Measurements from ENCODE around the gene MAPK13. TPM values are rescaled to one million over a fixed set of nuclear protein-coding genes. Genes with fewer than 3 reads are reported as not detected.

The MAPK13 gene
- total RNA-seq, 1 experiment from 2014 or later: 146 TPM

- no TSS peak for BruUV-seq (replicated peaks)
- H3K9me2 ChIP-seq (ENCODE audit: insufficient read depth): no peaks in the 10 kb centered on the region
- peaks cover 28% of the 10 kb centered on the region for H3K36me3 ChIP-seq (ENCODE audit: low read depth)
- H3K4me2 ChIP-seq: no peak overlapping the region
- no peak overlapping the region for H3K4me3 ChIP-seq
- TF ChIP-seq CTCF (conservative IDR thresholded peaks at IDR 0.05) (no peak), EZH2 (IDR thresholded peaks at IDR 0.05; ENCODE audit: low read depth) (no peak)
- no peak overlapping the region for H3K27ac ChIP-seq
- CTCF ChIA-PET: no interaction called here
- no peak overlapping the region for H2AFZ ChIP-seq
- peaks cover 55% of the 10 kb centered on the region for H3F3A ChIP-seq (ENCODE audit: insufficient read depth, low read depth)
- H3K9me3 ChIP-seq (ENCODE audit: insufficient read depth, low read depth): no peaks in the 10 kb centered on the region
- no peaks in the 10 kb centered on the region for H3K27me3 ChIP-seq (ENCODE audit: insufficient read depth, low read depth)
- no peak for DNase-seq
- intact Hi-C loops (cut with micrococcal nuclease; ENCODE audit: unreplicated experiment): no loop called here
- peaks cover 2% of the 10 kb centered on the region; the same call in 1 of the 2 replicates for H3K79me2 ChIP-seq (ENCODE audit: low read depth)
- POLR2A ChIA-PET (ENCODE audit: unreplicated experiment): no interaction called here
- H4K20me1 ChIP-seq (ENCODE audit: insufficient read depth): peaks cover 4% of the 10 kb centered on the region
- peaks cover 18% of the 10 kb centered on the region for H3K4me1 ChIP-seq (replicated peaks; ENCODE audit: insufficient read depth)
Observed at GRCh38 chr6:36139991-36140710, 9.8 kb downstream of the MAPK13 start.

- no TSS peak for BruUV-seq (replicated peaks)
- TF ChIP-seq CTCF (conservative IDR thresholded peaks at IDR 0.05) (no peak), EZH2 (IDR thresholded peaks at IDR 0.05; ENCODE audit: low read depth) (no peak)
- POLR2A ChIA-PET (ENCODE audit: unreplicated experiment): no interaction called here
- Histone ChIP-seq H3K4me2 (no peak overlapping the region), H3K36me3 (ENCODE audit: low read depth) (peaks cover 20% of the 10 kb centered on the region), H3K79me2 (ENCODE audit: low read depth) (no peaks in the 10 kb centered on the region), H3K27ac (no peak overlapping the region), H4K20me1 (ENCODE audit: insufficient read depth) (no peaks in the 10 kb centered on the region; the same call in 1 of the 2 replicates), H3F3A (ENCODE audit: insufficient read depth, low read depth) (peaks cover 60% of the 10 kb centered on the region), H3K4me1 (replicated peaks; ENCODE audit: insufficient read depth) (peaks cover 18% of the 10 kb centered on the region), H3K9me3 (ENCODE audit: insufficient read depth, low read depth) (no peaks in the 10 kb centered on the region), H3K9me2 (ENCODE audit: insufficient read depth) (no peaks in the 10 kb centered on the region), H2AFZ (no peak overlapping the region), H3K4me3 (no peak overlapping the region), H3K27me3 (ENCODE audit: insufficient read depth, low read depth) (no peaks in the 10 kb centered on the region)
- intact Hi-C loops (cut with micrococcal nuclease; ENCODE audit: unreplicated experiment): no loop called here
- DNase-seq: no peak
- CTCF ChIA-PET: no interaction called here
Observed at GRCh38 chr6:36141091-36141490, 10.8 kb downstream of the MAPK13 start.

- DNase-seq: no peak
- ChIA-PET POLR2A (ENCODE audit: unreplicated experiment) (interaction anchor here (0.7 kb wide), 1 partner anchor 47 kb away, joined by 3 read pairs; no protein-coding TSS in a partner anchor), CTCF (no interaction called here)
- Histone ChIP-seq H3K4me1 (replicated peaks; ENCODE audit: insufficient read depth) (peaks cover 18% of the 10 kb centered on the region), H3K27ac (no peak overlapping the region), H3K4me2 (no peak overlapping the region), H3K79me2 (ENCODE audit: low read depth) (no peaks in the 10 kb centered on the region), H3K9me2 (ENCODE audit: insufficient read depth) (no peaks in the 10 kb centered on the region), H3K4me3 (no peak overlapping the region), H2AFZ (no peak overlapping the region), H3K36me3 (ENCODE audit: low read depth) (peaks cover 12% of the 10 kb centered on the region; the same call in 1 of the 2 replicates), H3K27me3 (ENCODE audit: insufficient read depth, low read depth) (no peaks in the 10 kb centered on the region), H3F3A (ENCODE audit: insufficient read depth, low read depth) (peaks cover 58% of the 10 kb centered on the region), H4K20me1 (ENCODE audit: insufficient read depth) (no peaks in the 10 kb centered on the region; the same call in 1 of the 2 replicates), H3K9me3 (ENCODE audit: insufficient read depth, low read depth) (no peaks in the 10 kb centered on the region)
- no peak for TF ChIP-seq EZH2 (IDR thresholded peaks at IDR 0.05; ENCODE audit: low read depth)
- TF ChIP-seq CTCF (conservative IDR thresholded peaks at IDR 0.05): no peak
- intact Hi-C loops (cut with micrococcal nuclease; ENCODE audit: unreplicated experiment): no loop called here
- no TSS peak for BruUV-seq (replicated peaks)
Observed at GRCh38 chr6:36141961-36142360, 11.6 kb downstream of the MAPK13 start.

Measured in PC-9 (cell line).